Activated CD4-positive, alpha-beta T cell treated with anti-CD3 and anti-CD28 coated beads for 48 hours (primary cell): ENCODE results near the gene SP6.

Experiments
- DNase-seq: peaks from one replicate; pipeline ENCODE4 v3.0.0-alpha.2; 2020

The SP6 gene

DNA sequence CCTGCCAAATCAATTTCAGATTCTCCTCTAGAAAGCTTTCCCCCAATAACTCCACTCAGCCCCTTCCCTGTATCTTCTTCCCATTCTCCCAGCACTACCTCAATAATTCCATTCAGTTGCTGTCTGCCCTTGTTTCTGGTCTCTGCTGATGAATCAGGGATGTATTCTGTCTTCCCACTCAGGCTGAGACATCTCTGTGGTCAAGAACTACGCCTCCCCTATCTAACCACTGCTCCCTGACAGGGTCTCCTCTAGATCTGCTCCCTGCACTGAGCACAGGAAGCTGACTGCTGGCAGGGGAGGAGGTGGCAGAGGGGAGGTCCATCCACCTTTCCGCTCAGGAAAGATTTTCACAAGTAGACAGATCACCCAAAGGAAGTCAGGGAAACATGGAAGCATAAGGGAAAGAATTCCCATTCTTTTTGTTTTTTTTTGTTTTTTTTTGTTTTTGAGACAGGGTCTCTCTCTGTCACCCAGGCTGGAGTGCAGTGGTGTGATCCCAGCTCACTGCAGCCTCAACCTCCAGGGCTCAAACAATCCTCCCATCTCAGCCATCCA is 28.1 kb upstream of the SP6 start:
- peak; percentile 14 for DNase-seq

DNA sequence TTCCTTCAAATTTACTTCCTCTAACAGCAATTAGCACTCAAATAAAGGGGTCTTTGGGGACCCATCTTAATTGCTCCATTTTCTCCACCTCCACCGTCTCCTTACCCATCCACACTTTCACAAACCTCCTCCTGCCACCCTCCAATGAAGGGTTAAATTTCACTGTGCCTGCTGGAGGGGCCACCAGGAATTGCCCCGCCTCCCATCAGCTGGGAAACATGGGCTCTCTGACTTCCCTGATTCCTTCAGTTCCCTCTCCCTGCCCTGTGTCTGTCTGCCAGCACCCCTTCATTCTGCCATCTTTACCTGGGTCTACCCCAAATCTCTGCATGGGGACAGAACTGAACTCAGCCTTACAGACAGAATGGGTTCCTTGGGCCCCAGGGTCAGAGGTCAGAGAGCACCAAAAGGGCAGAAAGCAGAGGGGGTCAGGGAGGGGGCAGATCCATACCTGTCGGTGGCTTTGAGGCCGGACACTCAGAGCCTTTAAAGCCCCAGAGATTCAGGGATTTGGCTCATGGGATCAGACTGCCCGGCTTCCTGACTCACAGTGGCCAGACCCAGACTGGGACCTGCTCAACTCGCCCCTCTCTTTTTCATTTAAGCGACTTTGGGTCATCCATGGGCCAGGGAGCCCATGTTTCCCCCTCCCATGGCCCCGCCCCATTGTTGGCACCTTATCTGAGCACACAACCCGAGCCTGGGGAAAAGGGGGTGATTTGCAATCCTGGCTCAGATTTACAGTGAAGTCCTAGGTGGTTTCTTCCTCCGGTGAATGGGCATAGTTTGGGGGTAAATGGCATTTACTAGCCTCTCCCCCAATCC is 27.5 kb upstream of the SP6 start:
- DNase-seq = no peak

DNA sequence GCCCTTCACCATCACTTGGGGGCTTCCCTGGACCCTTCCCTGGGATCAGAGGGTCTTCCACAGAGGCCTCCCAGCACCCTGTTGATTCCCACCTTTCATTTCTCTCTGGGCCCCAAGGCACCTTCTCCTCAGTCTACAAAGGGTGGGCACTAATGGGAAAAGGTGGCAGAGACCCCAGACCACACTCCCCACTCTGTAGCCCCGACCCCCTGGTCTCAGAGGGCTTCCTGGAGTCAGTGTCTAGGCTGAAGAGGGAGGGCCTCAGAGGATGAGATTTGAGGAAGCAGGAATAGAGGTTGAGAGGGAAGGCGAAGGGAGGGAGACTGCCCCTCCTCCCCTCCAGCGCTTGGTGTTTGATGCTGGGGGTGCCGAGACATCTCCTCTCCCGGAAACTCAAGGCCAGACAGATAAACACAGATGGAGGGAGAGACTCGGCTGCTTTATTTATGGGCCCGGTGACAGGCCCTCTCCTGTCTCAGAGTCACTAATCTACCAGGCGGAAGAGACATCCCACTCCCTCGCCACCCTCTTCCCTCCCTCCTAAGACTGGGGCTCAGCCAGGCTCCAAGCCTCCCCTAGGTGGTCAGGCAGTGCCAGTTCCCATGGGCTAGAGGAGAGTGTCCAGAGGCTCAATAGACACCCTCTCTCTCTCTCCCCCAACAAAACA is 26.5 kb upstream of the SP6 start:
- DNase-seq = no peak

DNA sequence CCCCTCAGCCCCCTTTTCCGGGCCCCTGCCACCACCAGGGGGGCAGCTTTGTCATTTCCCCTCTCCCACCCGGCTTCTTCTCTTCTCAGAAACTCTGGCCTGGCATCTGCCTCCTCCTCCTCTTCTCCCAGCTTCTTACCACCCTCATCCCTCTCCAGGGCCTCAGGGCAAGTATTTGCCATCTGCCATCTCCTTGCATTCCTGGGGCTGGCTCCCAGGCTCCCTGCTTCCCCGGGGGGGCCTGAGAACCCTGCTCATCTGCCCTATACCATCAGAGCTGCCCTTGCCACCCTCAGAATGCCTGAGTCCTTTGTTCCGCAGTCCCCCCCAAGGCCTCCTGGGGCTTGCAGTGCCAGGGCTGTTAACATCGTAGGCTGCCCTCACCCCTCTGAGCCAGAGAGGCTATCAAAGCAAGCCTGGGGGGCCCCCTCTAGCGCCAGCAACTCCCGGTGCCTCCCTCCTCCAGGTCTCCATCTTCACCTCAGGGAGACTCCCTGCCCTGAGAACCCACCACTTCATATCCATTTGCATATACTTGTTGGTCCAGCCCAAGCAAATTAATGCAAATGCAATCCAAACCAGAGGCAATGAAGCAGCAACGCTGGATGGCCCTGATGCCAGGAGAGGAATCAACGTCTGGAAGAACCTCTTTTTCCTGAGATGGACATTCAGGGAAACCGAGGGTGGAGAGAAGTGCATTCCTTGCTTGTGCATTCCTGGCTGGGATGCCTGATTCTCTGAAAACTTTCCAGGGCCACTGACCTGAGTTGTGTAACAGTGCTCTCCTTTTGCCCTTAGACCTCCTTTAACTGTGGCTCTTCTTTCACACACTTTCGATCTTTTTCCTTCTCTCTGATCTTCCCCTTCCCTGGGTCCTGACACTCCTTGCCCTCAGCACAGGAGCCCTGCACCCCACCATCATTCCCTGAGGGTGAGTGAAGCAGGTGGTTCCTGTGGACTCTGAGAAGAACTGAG is 24.3 kb upstream of the SP6 start:
- DNase-seq = no peak

DNA sequence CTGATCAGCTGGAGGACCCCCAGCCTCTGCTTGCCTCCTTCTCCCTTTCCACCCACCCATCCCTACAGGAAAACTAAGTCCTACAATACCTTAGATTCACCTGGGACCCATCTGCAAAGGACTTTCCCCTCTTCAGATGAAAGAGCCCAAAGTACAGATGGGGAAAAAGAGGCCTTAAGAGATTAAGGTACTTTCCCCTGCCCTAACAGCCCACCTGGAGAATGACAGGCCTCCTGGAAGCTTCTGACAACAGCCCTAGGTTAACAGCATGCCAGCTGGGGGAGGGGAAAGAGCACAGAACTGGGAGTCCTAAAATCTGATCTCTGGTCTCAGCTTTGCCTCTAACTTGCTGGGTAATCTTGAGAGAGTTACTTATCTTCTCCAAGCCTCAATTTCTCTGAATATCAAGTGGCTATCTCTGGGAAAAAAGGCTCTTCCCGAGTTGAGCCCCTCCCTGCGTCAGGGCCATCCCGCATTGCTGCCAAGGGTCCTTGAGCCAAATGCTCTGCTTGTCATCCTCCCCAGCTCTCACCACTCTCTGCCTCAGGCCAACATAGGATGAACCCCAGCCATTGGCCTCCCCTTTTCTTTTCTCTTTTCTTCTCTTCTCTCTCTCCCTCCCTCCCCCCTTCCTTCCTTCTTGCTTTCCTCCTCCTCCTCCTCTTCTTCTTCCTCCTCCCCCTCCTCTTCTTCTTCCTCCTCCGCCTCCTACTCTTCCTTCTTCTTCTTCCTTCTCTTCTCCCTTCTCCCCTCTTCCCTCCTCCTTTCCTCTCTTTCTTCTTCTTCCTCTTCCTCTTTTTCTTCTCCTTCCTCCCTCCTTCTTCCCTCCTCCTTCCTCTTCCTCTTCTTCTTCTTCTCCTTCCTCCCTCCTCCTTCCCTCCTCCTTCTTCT is 22.5 kb upstream of the SP6 start:
- DNase-seq = no peak

DNA sequence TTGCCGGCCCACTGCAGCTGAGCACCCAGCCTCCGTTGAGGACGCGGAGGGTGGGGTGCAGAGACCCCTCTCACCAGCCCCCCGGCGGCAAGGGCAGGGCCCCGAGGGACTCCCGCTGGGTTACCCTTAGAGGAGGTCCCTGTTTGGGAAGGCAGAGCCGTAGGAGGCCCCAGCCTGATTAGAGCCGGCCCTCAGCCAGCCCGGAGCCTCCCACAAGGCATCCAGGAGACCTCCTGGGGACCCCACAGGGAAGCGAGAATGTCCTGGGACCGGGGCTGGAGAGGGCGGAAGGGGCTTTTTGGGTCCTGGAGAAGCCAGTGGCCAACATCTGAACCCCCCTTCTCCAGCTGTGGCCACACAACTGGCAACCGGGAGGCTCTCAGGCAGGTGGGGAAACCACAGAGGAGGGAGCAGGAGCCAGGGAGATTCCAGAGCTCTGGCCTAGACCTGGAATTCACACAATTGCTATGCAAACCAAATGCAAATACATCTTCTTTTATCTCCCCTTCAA is 21.7 kb upstream of the SP6 start:
- DNase-seq = no peak

DNA sequence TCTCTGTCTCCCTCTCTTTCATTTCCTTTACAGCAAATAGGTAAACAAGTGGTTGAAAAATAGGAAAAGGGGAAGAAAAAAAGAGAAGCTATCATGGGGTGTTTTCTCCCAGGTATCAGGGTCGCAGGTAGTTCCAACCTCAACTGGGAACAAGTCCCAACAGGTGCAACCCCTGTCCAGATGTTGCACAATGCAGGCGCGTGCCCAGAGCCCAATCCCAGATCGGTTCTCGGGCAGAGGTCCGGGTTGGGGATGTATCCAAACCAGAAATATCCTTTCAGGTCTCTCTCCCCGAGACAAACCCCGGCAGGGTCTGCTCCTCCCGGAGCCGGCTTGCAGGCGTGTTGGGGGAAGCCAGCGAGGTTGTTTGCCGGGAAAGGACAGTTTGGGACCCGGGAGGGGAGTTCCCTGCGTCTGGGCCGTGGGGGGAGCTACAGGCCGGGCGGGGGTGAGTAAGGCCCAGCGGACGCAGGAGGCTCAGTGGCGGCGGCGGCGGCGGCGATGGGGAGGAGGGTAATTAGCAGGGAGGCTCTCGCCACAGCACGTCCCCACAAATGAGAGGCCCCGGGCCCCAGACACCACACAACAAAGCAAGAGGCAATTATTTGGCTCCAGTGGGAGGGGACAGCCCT is 21.2 kb upstream of the SP6 start:
- DNase-seq = no peak

DNA sequence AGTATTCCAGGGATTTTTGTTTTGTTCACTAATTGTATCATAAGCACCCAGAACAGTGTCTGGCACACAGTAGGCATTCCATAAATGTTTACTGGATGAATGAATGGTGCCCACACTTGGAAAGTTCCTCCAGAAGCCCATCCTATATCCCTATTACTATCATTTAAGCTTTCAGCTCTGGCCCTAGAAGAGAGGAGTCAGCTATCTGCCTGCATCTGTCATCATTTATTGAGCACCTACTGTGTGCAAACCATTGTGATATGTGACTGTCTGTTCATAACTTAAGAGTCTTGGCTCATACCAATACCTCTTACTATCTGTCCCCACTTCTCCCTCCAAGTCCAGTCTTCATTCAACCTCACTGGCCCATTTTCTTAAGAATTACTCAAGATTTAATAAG is 20.1 kb upstream of the SP6 start:
- DNase-seq = no peak

DNA sequence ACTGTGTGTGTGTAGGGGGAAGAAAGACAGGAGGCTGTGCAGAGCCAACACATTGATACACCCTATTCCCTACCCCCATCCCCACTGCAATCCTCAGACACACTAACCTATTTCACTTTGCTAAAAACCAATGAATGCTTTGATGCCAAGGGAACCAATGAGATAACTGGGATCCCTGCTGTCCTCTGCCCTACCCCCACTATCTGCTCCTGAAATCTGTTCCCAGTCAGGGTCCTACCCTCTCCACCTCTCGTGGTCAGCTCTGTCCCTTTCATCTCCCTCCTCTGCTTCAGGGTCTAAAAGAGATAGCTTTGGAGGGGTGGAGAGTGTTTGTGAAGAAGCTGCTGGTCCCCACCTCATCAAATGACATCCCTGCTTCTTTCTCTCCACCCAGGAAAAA is 19.1 kb upstream of the SP6 start:
- no peak for DNase-seq

DNA sequence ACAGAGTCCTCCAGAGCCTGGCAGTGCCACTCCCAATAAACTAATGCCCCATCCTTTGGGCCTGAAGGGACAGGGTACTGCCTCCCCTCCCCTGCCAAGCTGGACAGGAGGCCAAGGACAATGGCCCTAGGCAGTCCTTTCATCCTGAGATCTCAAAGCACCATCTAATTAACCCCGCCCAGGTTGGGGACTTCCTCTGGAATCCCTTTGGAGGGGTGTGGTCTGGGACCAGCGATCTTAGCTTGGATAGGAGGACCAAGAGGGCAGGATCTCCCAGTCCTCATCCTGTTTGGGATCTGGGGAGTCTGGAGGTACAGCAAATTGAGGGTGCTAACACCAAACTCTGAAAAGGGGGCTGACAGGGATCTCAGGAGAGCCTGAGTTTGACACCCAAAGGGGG is 18.2 kb upstream of the SP6 start:
- no peak for DNase-seq

DNA sequence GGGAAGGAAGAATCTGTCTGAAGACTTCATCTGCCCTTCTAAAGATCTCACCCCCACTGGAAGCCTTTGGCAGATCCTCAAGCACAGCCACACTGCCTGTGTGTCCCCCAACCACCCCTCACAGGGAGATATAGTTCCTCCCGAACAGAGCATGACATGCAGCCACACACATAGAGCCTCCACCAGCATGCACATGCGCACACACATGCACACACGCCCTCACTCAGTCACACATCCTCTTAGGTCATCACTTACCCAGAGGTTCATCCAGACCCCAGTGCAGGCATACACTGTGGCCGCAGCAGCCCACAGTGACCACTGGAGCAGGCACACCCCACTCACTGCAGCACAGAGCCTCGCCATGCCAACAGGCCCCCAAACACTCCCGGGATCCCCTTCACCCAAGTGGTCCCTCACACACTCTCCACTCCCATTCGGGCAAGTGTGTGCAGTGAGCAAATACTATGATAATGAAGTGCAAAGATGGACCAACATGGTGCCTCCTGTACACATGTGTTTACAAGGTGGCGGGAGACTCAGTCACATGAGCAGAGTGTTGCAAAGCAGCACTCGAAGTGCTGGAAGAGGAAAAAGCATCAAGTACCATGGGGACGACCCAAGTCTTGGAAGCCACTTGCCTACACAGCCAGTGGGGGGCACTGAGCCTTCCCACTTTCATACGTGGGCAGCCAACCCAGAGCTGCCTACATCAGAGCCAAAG is 17.0 kb upstream of the SP6 start:
- no peak for DNase-seq

DNA sequence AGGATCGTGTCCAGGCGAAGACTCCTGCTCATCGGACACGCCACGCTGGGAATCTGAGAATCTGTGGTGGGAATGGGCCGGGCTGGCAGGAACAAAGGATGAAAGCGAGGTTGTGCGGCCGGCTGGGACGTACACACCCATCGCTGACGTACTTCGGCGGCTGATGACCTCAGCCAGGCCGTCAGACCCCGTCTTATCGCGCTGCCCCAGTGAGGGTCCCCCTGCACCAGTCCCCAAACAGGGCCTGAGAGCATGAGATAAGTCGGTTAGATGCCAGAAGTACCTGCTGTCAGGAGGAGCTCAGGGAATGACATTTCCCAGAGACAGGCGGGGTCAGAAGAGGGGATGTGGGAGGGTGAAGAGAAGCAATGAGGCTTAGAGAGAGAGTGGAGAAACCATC is 16.0 kb upstream of the SP6 start:
- DNase-seq = no peak

DNA sequence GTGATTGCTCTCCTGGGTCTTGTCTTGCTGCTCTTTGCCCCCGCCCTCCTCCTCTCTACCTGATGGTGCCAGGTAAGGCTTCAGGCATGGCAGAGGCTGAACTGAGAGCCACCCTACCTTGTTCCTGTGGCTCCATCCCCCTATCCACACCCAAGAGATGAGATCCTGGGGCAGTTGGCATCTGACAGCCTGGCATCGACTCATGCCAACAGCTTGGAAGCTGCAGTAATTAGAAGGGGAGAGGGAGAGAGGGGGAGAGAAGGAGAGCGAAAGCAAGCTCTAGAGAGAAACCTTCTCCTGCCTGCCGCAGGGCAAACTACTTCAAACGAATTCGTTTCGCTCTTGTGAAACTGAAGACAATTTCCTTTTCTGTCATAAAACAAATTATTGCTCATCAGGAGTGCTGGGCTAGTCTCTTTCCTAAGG is 13.8 kb upstream of the SP6 start:
- peak; percentile 39 for DNase-seq

DNA sequence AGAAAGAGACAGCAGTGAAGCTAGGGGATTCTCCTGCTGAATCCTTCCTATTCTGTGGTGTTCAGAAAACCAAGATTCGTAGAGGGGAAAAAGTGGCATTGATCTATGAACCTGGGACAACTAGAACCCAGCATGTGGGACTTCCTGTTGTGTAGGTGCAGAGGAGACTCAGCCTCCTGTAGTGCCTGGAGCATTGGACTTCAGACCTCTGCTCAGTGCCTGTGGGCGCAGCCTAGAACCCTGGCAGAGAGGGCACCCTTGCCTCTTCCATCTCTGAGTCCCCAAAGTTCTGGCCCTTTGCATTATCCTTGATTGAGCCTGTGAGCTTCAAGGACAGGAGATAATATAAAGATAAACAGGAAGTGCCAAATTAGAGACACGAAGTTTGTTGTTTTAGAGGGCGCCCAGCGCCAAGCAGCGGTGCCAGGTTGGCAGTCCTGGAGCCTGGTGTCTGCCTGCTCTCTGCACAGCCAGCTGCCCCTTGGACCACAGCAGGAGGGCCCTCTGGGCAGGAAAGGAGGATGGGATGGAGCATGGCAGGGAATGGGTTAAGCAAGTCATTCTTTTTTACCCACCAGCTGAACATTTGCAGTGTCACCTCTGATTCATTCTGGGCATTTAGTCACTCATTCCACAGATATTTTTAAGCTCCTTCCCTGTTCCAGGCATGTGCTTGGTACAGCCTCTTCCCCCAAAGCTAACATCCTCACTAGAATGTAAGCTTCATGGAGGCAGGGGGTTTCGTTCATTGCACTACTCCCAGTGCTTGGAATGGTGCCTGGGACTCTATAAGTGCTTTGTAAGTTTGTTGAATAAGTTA is 11.9 kb upstream of the SP6 start:
- DNase-seq = no peak

DNA sequence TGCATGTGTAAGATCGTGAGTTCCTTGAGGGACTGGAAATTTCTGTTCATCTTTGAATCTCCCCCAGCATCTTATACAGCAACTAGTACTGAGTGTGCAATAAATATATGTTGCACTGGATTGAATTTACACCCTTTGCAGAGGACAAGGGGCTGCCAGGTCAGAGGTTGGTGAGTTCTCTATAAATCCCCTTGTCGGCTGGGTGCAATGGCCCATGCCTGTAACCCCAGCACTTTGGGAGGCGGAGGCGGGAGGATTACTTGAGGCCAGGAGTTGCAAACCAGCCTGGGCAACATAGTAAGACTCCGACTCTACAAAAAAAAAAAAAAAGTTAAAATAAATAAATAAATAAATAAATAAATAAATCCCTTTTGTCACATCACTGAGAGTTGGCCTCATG is 9.4 kb upstream of the SP6 start:
- DNase-seq = no peak

DNA sequence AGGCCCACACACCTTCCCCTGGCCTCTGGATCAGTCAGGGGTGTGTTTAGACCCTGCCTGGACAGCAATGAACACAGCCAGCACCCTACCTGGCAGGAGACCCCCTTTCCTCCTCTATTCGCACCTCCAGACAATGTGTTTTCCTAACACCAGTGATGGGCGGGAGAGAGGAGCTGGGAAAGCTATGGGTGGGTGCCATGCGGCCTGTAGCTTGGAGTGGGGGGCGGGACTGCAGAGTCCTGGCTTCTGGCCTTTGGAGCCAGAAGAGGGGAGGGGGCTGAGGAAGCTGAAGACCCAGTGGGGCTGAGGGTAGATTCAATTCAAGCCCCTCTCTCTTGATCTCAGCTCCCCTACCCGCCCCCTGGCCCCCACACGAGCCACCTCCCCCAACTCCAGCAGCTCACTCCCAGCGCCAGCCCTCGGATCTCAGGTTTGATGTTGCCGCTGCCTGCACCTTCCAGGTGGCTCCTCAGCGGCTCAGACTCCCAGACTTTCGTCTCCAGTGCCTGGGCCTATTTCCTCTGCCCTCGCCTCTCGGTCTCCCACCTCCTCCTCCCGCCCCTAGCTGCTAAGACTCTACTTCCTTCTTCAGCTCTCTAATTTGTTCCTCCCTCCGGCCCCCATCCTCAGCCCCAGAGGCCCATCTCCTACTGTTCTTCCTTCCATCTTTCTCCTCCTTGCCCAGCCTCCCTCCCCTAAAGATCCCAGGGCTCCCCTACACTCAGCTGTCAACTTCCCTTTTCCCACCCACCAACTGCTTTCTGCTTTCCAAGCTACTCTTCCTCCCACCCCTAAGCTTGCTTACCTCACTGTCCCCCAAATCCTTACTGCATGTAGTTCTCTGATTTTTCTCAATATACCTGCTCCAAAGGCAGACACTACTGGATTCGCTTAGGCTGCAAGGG is 6.8 kb upstream of the SP6 start:
- DNase-seq = no peak

DNA sequence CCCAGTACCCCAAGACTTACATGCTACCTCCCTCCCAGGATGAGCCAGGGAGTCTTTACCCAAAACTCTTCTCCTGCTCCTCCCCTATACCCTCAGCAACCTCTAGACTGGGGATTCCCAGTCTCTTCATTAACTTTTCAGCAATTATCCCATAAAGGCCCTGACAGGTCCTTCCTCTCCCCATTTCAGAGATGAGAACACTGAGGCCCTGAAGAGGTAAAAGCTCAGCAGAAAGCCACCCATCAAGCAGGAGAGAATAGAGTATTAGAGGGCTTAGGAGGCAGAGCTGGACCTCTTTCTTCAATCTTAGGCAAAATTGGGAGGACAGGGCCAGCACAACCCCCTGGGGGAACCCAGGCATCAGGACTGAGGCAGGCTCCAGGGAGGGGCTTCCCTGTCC is 5.9 kb upstream of the SP6 start:
- DNase-seq = no peak

DNA sequence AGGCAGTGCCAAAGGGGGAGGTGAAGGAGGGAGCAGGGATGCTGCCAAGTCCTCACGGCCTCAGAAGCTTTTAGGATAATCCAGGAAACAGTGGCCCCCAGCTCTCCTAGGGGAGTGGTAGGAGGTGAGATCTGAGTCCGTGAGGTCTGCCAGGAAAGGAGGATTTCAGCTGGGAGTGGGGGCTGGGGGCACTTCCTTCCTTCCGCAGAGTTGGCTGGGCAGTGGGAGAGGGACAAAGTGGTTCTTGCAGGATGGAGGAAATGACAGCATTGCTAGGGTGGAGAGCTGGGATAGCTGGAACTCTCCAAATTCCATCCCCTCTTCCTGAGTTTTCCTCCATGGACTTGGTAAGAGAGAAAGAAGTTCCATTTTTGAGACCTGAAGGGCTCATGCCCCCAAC is 4.8 kb upstream of the SP6 start:
- DNase-seq = no peak

DNA sequence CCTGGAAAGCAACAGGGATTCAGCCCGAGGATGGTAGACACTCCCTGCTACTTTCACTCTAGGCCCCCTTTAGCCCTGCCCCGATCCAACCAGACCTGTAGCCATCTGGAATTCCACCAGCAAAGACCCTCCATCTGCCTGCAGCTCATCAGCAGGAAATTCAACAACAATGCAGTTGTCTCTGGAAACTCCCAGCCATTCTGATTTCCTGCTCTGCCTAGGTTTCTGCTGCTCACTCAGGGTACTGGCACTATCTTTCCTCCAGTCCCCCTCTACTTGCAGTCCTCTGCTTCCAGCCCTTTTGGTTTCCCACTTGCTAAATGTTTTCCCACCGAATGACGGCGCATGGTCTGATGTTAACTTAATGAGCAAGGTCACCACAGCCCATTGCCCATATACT is 2.7 kb upstream of the SP6 start:
- DNase-seq = no peak
